ENCODE data around the gene SMARCA5.
A peak's percentile ranks its signal among the peaks of the same experiment; 100 is the strongest.

SMARCA5 gene

GRCh38 chr4:143539670-143540023, 26.1 kb downstream of the SMARCA5 start:
- DNase-seq: no peak

DNA sequence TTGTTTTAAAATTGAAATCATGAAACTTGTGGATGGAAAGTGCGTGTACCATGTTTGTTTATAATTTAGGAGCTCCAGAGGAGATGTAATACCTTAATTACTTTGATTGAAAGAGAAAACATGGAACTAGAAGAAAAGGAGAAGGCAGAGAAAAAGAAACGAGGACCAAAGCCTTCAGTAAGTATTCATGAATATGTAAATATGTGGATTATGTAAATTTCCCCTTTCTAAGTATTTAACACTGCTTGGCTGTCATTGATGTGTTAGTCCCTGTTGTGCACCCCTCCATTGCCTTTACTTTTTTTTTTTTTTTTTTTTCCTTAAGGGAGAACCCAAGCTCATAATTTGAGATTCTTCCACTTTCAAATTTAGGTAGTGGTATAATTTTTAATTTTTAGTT, 36.4 kb downstream of the SMARCA5 start:
- no peak for DNase-seq

GRCh38 chr4:143554728-143555597, 41.5 kb downstream of the SMARCA5 start:
- no peak for DNase-seq

- no peak for DNase-seq
These were observed 42.2 kb downstream of the SMARCA5 start for GRCh38 chr4:143555676-143556075.

DNA sequence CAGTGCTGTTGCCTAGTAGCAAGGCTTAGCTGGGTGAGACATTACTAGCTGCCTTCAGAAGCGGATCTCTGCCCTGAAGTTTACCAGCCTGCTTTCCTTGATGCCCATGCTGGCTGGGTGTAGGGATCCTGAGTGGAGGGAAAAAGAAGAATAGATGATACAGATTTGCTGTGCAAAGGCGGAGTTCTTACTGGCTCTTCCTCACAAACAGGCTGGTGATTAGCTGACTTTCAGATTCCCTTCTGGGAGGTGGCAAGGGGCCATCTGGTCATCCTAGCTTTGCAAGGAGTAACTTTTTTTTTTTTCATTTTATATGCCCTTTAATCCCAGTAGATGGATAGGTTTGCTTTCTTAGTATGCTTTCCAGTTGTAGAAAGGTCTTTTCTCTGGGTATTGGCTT, 44.8 kb downstream of the SMARCA5 start:
- DNase-seq: no peak

GRCh38 chr4:143558823-143559756, 45.6 kb downstream of the SMARCA5 start:
- peak; percentile 53 for DNase-seq

DNA sequence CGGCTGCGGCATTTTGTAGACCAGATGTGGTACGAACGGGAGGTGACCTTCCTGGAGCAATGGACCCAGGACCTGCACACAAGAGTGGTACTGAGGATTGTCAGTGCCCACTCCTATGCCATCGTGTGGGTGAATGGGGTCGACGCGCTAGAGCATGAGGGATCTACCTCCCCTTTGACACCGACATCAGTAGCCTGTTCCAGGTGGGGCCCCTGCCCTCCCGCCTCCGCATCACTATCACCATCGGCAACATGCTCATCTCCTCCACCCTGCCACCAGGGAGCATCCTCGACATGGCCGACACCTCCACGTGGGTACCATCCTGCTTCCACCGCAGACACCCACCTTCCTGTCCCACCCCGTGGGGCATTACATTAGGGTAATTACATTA, 46.2 kb downstream of the SMARCA5 start:
- DNase-seq: no peak

- DNase-seq: no peak
These were observed 51.0 kb downstream of the SMARCA5 start for GRCh38 chr4:143564472-143564871.

DNA sequence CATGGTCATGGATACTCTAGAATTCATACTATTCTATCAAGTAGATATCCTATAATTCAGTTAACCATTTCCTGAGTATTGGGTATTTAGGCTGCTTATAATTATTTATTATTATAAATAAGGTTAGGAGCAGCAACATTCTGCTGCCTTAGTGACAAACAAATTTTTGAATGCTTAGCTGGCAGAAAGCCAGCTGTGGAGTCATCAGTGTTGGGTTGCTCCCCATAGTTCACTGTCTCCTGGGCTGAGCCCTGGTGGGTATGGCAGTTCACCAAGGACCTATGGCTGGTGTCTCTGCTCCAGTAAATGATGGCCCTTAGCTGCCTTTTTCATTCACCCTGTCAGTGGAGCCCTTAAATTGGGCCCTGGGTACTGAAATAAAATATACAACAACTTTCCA, 61.8 kb downstream of the SMARCA5 start:
- no peak for DNase-seq

- no peak for DNase-seq
These were observed 67.9 kb downstream of the SMARCA5 start for GRCh38 chr4:143581331-143581946.

DNA sequence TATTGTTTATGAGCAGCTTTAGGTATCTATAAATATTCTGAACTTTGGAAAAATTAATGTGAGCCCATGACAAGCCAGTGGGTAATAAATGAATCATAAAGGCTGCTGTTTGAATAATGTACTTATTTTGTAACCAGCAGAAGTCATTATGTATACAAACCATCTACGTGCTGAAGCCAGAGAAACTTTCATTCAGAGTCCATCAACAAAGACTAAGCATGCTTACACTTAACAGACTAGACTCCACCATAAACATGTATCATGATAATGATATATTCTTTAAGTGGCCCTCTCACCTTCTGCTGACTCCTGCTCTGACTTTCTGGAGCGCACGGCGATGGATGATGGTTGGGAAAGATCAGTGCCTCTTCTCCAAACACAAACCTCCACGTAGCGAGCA, 72.0 kb downstream of the SMARCA5 start:
- DNase-seq: no peak

- peak; percentile 27 for DNase-seq
These were observed 72.6 kb downstream of the SMARCA5 start for GRCh38 chr4:143586080-143586479.

DNA sequence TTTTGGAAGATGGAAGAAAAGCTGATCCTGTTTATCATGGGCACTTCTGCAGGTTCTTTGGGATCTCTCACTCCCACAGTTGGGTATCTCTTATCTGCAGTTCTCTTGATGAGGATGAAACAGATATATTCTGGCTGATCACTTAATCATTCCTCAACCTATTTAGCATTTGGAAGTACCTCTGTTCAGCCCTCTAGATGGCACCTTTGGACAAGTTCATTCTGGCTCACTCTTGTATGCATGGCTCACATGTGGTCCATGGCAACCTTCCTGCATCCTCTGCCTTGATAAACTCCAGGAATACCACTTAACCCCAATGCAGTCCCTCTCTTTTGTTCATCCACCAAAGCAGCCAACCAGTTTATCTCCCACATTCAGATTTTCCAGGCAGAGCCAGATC, 74.2 kb downstream of the SMARCA5 start:
- no peak for DNase-seq

- DNase-seq: no peak
These were observed 83.8 kb downstream of the SMARCA5 start for GRCh38 chr4:143597276-143597675.

GRCh38 chr4:143598816-143599215, 85.3 kb downstream of the SMARCA5 start:
- no peak for DNase-seq

DNA sequence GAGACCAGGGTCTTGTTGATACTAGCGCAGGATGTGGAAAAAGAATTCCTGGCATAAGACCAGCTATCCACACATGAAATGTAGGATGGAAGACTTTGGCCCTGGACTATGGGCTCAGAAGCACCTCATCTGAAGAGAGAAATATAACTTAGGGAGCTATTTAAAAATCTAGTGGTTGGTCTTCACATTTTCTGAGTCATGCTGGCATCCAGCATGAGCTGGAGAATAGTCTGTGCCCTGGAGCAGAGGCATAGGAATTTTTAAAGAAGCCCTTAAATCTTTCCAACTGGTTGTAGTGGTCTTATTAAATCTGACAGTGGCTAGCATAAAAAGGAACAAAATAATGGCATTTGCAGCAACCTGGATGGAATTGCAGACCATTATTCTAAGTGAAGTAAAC, 86.3 kb downstream of the SMARCA5 start:
- DNase-seq: no peak

DNA sequence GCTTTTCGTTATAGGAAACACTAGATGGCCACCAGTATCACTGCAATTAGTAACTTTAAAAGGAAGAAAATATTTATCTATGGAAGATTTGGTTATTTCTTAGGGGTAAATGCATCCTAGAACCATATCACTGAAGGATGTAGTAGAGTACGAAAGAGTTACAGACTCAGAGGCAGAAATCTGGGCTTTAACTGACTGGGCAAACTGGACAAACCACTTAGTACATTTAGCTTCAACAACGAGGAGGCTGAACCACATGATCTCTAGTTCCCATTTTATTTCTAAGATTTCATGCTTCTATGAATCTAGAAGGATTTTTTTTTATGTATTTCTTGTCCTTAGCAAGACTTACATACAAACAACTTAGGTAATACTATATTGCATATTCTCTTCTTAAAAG, 93.0 kb downstream of the SMARCA5 start:
- DNase-seq: no peak
